H9 (cell line): ENCODE results near the gene MED29. TPM values are rescaled to one million over a fixed set of nuclear protein-coding genes. Genes with fewer than 3 reads are reported as not detected.

Experiments used
- DNase-seq: peaks from one replicate; pipeline ENCODE4 v3.0.0-alpha.2; 2017
- H2AFZ ChIP-seq: one replicate; pipeline ENCODE4 v1.6.1; 2013; ENCODE audit warnings: mild to moderate bottlenecking, low read length, control low read depth, moderate library complexity
- H2AK5ac ChIP-seq: 2 replicates; pipeline ENCODE4 v1.6.1; 2013; ENCODE audit warnings: low read length, control low read depth, mixed read lengths; ENCODE audit not compliant: insufficient read length
- H2BK120ac ChIP-seq: one replicate; pipeline ENCODE4 v1.6.1; 2013; ENCODE audit warnings: low read depth, mild to moderate bottlenecking, low read length, control low read depth, inconsistent platforms; ENCODE audit not compliant: poor library complexity, severe bottlenecking
- H2BK12ac ChIP-seq: 2 replicates; pipeline ENCODE4 v1.6.1; 2013; ENCODE audit warnings: low read length, control low read depth, mixed read lengths, low read depth; ENCODE audit not compliant: insufficient read length
- H2BK15ac ChIP-seq: 2 replicates; pipeline ENCODE4 v1.6.1; 2013; ENCODE audit warnings: low read depth, low read length, control low read depth
- H2BK20ac ChIP-seq: one replicate; pipeline ENCODE4 v1.6.1; 2013; ENCODE audit warnings: low read depth, mild to moderate bottlenecking, low read length, control low read depth, inconsistent platforms; ENCODE audit not compliant: poor library complexity, severe bottlenecking
- H2BK5ac ChIP-seq: 2 replicates; pipeline ENCODE4 v1.6.1; 2013; ENCODE audit warnings: low read length, control low read depth, mixed read lengths; ENCODE audit not compliant: insufficient read length
- H3K14ac ChIP-seq: 2 replicates; pipeline ENCODE4 v1.6.1; 2013; ENCODE audit warnings: low read length, control low read depth; ENCODE audit not compliant: insufficient read depth
- H3K18ac ChIP-seq: 2 replicates; pipeline ENCODE4 v1.6.1; 2013; ENCODE audit warnings: low read depth, mild to moderate bottlenecking, mixed read lengths, low read length, control low read depth; ENCODE audit not compliant: insufficient read length
- H3K23ac ChIP-seq: 2 replicates; pipeline ENCODE4 v1.6.1; 2013; ENCODE audit warnings: low read length, control low read depth, mixed read lengths, low read depth; ENCODE audit not compliant: insufficient read length
- H3K23me2 ChIP-seq: 2 replicates; pipeline ENCODE4 v1.6.1; 2013; ENCODE audit warnings: low read depth, mild to moderate bottlenecking, mixed read lengths, low read length, control low read depth; ENCODE audit not compliant: insufficient read length, poor library complexity, severe bottlenecking
- H3K27ac ChIP-seq: 2 replicates; pipeline ENCODE4 v1.5.1; 2013; ENCODE audit warnings: low read length, control low read depth, mixed read lengths, low read depth; ENCODE audit not compliant: insufficient read length
- H3K27me3 ChIP-seq: 2 replicates; pipeline ENCODE4 v1.6.1; 2013; ENCODE audit warnings: low read length, control low read depth, inconsistent platforms; ENCODE audit not compliant: insufficient read depth
- H3K4ac ChIP-seq: 2 replicates; pipeline ENCODE4 v1.6.1; 2013; ENCODE audit warnings: low read depth, mild to moderate bottlenecking, control low read depth, inconsistent platforms, low read length, moderate library complexity
- H3K4me1 ChIP-seq: 2 replicates; pipeline ENCODE4 v1.6.1; 2013; ENCODE audit warnings: low read length, control low read depth, inconsistent platforms; ENCODE audit not compliant: insufficient read depth
- H3K4me2 ChIP-seq: 2 replicates; pipeline ENCODE4 v1.6.1; 2013; ENCODE audit warnings: low read length, control low read depth, mixed read lengths; ENCODE audit not compliant: insufficient read length, insufficient read depth
- H3K56ac ChIP-seq: 2 replicates; pipeline ENCODE4 v1.6.1; 2013; ENCODE audit warnings: low read depth, mild to moderate bottlenecking, mixed read lengths, low read length, control low read depth; ENCODE audit not compliant: insufficient read length
- H3K79me1 ChIP-seq: 2 replicates; pipeline ENCODE4 v1.6.1; 2013; ENCODE audit warnings: low read depth, mild to moderate bottlenecking, moderate library complexity, low read length, control low read depth, inconsistent platforms; ENCODE audit not compliant: insufficient read depth, poor library complexity, severe bottlenecking
- H3K79me2 ChIP-seq: 2 replicates; pipeline ENCODE4 v1.6.1; 2013; ENCODE audit warnings: low read length, control low read depth, inconsistent platforms; ENCODE audit not compliant: insufficient read depth
- H3K9ac ChIP-seq: 2 replicates; pipeline ENCODE4 v1.6.1; 2013; ENCODE audit warnings: low read length, control low read depth, mixed read lengths; ENCODE audit not compliant: insufficient read length; ENCODE audit errors: extremely low read depth
- H3K9me3 ChIP-seq: one replicate; pipeline ENCODE4 v1.6.1; 2013; ENCODE audit warnings: low read depth, low read length, inconsistent platforms; ENCODE audit not compliant: control insufficient read depth
- H3T11ph ChIP-seq: one replicate; pipeline ENCODE4 v1.6.1; 2013; ENCODE audit warnings: mild to moderate bottlenecking, low read length, control low read depth, inconsistent platforms
- H4K20me1 ChIP-seq: one replicate; pipeline ENCODE4 v1.6.1; 2013; ENCODE audit not compliant: control insufficient read depth, insufficient read length, insufficient read depth
- H4K5ac ChIP-seq: 2 replicates; pipeline ENCODE4 v1.6.1; 2013; ENCODE audit warnings: low read depth, mild to moderate bottlenecking, mixed read lengths, low read length, control low read depth; ENCODE audit not compliant: insufficient read length
- H4K8ac ChIP-seq: replicated peaks from 2 replicates; pipeline ENCODE4 v1.6.1; 2013; ENCODE audit warnings: low read length, control low read depth, mixed read lengths, low read depth; ENCODE audit not compliant: insufficient read length
- H4K91ac ChIP-seq: 2 replicates; pipeline ENCODE4 v1.6.1; 2013; ENCODE audit warnings: low read depth, mild to moderate bottlenecking, moderate library complexity, mixed read lengths, low read length, control low read depth; ENCODE audit not compliant: insufficient read length
- H3K27ac Mint-ChIP-seq, 3 experiments: 2 replicates in 2 of 3; 3 replicates in 1 of 3; pipeline ENCODE4 v1.8.0; 2020 to 2021; ENCODE audit warnings: mixed read lengths in 3 of 3, mild to moderate bottlenecking in 1 of 3, moderate library complexity in 1 of 3
- H3K27me3 Mint-ChIP-seq: 2 replicates; pipeline ENCODE4 v1.8.0; 2021; ENCODE audit warnings: low read depth, mild to moderate bottlenecking, moderate library complexity, mixed read lengths
- H3K36me3 Mint-ChIP-seq, 3 experiments: 2 replicates in 2 of 3; 3 replicates in 1 of 3; pipeline ENCODE4 v1.8.0; 2020 to 2021; ENCODE audit warnings: low read depth in 3 of 3, mixed read lengths in 3 of 3; ENCODE audit not compliant: insufficient read depth in 1 of 3
- H3K4me1 Mint-ChIP-seq, 2 experiments: 2 replicates each; pipeline ENCODE4 v1.8.0; 2020; ENCODE audit warnings: mixed read lengths in 2 of 2
- H3K4me3 Mint-ChIP-seq, 2 experiments: 2 replicates in 1 of 2; 3 replicates in 1 of 2; pipeline ENCODE4 v1.8.0; 2020 to 2021; ENCODE audit warnings: mild to moderate bottlenecking in 2 of 2, mixed read lengths in 2 of 2, moderate library complexity in 1 of 2
- H3K9me3 Mint-ChIP-seq, 2 experiments: 2 replicates in 1 of 2; 3 replicates in 1 of 2; pipeline ENCODE4 v1.8.0; 2020; ENCODE audit warnings: mild to moderate bottlenecking in 2 of 2, mixed read lengths in 2 of 2, moderate library complexity in 1 of 2
- CTCF ChIP-seq: fragments of 200-600 bp; sonication (generic); conservative IDR thresholded peaks from 3 replicates; pipeline ENCODE4 v1.8.0; 2021; ENCODE audit warnings: antibody characterized with exemption, mild to moderate bottlenecking
- WGBS: extraction: QIAGEN DNeasy Blood & Tissue Kit; methylation state at CpG from one replicate; pipeline ENCODE4 v1.1.7; 2013; ENCODE audit warnings: missing lambda C conversion rate, low lambda C conversion rate, mixed read lengths; ENCODE audit not compliant: insufficient read length; ENCODE audit errors: extremely low coverage; 5-methylcytosine and 5-hydroxymethylcytosine counted together
- long read RNA-seq: library from polyadenylated mRNA; unstranded; transcript quantifications from one replicate; pipeline ENCODE4 v2.0.0, GENCODE V29; 2020
- total RNA-seq: library from RNA; stranded (reverse); gene quantifications from 2 replicates; pipeline ENCODE4 v1.2.1, GENCODE V29; 2021

Gene MED29
- 48.3 and 49.2 TPM in 2 replicates for total RNA-seq
- long read RNA-seq, transcript MED29-201 (4 exons, 3,653 nt) = major isoform, 187 of 208 reads
- long read RNA-seq, partial matches to known transcripts = 1 of 208 reads
- long read RNA-seq, other reads (novel, unspliced or antisense) = 20 of 208 reads

DNA sequence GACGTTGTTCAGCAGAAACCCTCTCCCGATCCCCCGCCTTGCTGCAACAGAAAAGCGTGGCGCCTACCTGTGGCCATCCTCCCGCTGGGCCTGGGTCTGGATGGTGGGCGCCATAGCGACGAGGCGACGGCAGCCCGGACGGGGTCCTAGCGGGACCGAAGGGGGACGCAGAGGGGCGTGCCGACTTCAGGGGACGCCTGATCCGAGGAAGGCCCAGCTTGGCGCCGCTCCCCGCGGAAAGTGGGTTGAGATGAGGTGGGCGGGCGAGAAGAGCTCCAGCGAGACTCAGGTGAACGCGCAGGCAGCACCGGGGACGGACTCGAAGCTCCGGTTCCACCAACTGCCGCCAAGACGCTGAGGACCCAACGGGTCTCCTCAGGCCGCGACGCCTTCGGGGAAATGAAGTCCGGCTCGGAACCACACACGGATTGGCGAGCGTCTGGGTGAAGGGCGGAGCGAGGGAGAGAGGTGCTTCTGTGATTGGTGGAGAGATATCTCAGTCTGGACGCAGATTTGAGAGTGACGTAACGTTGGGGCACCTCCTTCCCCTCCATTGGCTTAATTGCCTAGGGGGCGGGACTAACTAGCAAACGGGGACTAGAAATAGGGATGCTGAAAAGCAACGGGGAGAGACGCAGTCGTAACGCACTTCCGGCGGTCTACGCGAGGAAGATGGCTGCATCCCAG, at the start of gene MED29, which contains the start of gene PAF1:
Gene MED29, plus strand, starts transcription at position 628 of the 687 bp plus-strand sequence. Its CDS starts 45 bp downstream, at position 673.
Gene PAF1, minus strand, starts transcription at position 356 of the 687 bp plus-strand sequence. Its CDS starts 242 bp downstream, at position 114.
- Histone ChIP-seq H3K27ac (peak within 1 kb of the TSS; percentile 86), H3K18ac (peak within 1 kb of the TSS; percentile 95), H3T11ph (no peak within 1 kb of the TSS), H4K5ac (no peak within 1 kb of the TSS), H3K27me3 (no peaks in the 10 kb centered on the region), H4K20me1 (no peaks in the 10 kb centered on the region), H3K14ac (peak within 1 kb of the TSS; percentile 97), H3K79me1 (no peaks in the 10 kb centered on the region), H3K23me2 (no peaks in the 10 kb centered on the region), H4K8ac (no peak within 1 kb of the TSS), H2AFZ (no peak within 1 kb of the TSS), H3K4ac (no peak within 1 kb of the TSS; the same call in 1 of the 2 replicates), H3K79me2 (no peaks in the 10 kb centered on the region), H2BK15ac (no peak within 1 kb of the TSS), H4K91ac (no peak within 1 kb of the TSS), H3K9ac (peak within 1 kb of the TSS; percentile 79), H3K9me3 (no peaks in the 10 kb centered on the region), H2BK120ac (no peak within 1 kb of the TSS), H2BK20ac (no peak within 1 kb of the TSS), H3K56ac (no peak within 1 kb of the TSS), H2BK5ac (peak within 1 kb of the TSS; percentile 13), H3K4me1 (no peaks in the 10 kb centered on the region), H3K4me2 (peak within 1 kb of the TSS; percentile 71), H2AK5ac (no peak within 1 kb of the TSS), H2BK12ac (no peak within 1 kb of the TSS), H3K23ac (no peak within 1 kb of the TSS)
- H3K27ac Mint-ChIP-seq = peak within 1 kb of the TSS; percentile 99 to 100 (median 99)
- peak within 1 kb of the TSS; percentile 95 to 98 for H3K4me3 Mint-ChIP-seq
- H3K4me1 Mint-ChIP-seq = peaks cover 11 to 14% of the 10 kb centered on the region in 2 experiments
- no peaks in the 10 kb centered on the region; a peak in 1 of 5 replicates for H3K9me3 Mint-ChIP-seq
- TF ChIP-seq CTCF = peak; percentile 18; the same call in 1 of the 3 replicates
- WGBS = no CpG with 5 or more reads among the region's 60 CpGs
- DNase-seq = peak; percentile 99
- no peaks in the 10 kb centered on the region for H3K27me3 Mint-ChIP-seq
- H3K36me3 Mint-ChIP-seq = peaks cover 41 to 64% (median 61%) of the 10 kb centered on the region in 3 experiments
